ENCODE measurements around the gene TAF5.
A peak's percentile ranks its signal among the peaks of the same experiment; 100 is the strongest.
"Not testable (repeated sequence)": the region's sequence is repeated elsewhere in the genome, so short reads cannot be mapped to it uniquely, and the experiment has no call there.

The TAF5 gene

DNA sequence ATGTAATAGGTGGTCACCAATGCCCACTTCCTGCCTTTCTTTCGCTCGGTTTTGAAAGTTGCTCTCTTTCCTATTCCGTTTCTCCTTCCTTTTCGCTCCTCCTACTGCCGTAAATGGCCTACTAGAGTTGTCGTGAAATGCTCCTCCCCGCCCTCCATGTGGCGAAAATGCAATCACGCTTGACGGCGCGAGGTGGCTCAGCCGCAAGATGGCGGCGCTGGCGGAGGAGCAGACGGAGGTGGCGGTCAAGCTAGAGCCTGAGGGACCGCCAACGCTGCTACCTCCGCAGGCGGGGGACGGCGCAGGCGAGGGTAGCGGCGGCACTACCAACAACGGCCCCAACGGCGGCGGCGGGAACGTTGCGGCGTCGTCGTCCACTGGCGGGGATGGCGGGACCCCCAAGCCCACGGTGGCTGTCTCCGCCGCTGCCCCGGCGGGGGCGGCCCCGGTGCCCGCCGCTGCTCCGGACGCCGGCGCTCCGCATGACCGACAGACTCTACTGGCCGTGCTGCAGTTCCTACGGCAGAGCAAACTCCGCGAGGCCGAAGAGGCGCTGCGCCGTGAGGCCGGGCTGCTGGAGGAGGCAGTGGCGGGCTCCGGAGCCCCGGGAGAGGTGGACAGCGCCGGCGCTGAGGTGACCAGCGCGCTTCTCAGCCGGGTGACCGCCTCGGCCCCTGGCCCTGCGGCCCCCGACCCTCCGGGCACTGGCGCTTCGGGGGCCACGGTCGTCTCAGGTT is at the start of gene TAF5:
Gene TAF5, plus strand, starts transcription at position 195 of the 737 bp plus-strand sequence. Its CDS starts 14 bp downstream, at position 209.
- Histone ChIP-seq H3K9me3 (ENCODE audit: low read length) (no peaks in the 10 kb centered on the region), H3K9ac (ENCODE audit: low read length) (peak within 1 kb of the TSS; percentile 15), H3K36me3 (ENCODE audit: insufficient read depth, low read length) (no peaks in the 10 kb centered on the region), H3K4me3 (ENCODE audit: low read depth in 1 of 2, low read length in 2 of 2) (peak within 1 kb of the TSS; percentile 68 to 74), H3K4me1 (ENCODE audit: insufficient read depth, low read length) (no peaks in the 10 kb centered on the region), H3K27ac (ENCODE audit: low read depth, low read length) (peak within 1 kb of the TSS; percentile 81), H3K27me3 (ENCODE audit: control insufficient read depth in 1 of 2, insufficient read depth in 2 of 2, low read length in 2 of 2) (no peaks in the 10 kb centered on the region)

DNA sequence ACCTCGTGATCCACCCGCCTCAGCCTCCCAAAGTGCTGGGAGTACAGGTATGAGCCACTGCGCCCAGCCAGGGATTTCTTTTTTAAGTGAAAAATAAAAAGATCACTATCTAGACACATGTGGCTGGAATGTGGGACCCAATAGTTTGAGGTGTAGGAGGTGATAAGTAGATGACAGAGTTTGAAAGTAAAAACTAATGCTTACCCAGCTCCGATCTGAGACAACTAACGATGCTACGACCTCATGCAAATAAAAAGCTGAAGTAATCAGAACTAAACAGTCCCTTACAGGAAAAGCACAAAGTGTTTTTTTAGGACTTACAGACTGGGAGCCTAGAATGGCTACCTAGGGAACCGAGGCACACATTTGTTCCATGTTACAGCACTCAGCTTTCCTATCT is 39.9 kb upstream of the TAF5 start:
- Histone ChIP-seq H3K4me3 (ENCODE audit: low read depth in 1 of 2, low read length in 2 of 2) (no peak overlapping the region), H3K9ac (ENCODE audit: low read length) (no peak overlapping the region), H3K9me3 (ENCODE audit: low read length) (no peaks in the 10 kb centered on the region), H3K36me3 (ENCODE audit: insufficient read depth, low read length) (peaks cover 13% of the 10 kb centered on the region), H3K27me3 (ENCODE audit: control insufficient read depth in 1 of 2, insufficient read depth in 2 of 2, low read length in 2 of 2) (no peaks in the 10 kb centered on the region), H3K4me1 (ENCODE audit: insufficient read depth, low read length) (no peaks in the 10 kb centered on the region), H3K27ac (ENCODE audit: low read depth, low read length) (no peak overlapping the region)

DNA sequence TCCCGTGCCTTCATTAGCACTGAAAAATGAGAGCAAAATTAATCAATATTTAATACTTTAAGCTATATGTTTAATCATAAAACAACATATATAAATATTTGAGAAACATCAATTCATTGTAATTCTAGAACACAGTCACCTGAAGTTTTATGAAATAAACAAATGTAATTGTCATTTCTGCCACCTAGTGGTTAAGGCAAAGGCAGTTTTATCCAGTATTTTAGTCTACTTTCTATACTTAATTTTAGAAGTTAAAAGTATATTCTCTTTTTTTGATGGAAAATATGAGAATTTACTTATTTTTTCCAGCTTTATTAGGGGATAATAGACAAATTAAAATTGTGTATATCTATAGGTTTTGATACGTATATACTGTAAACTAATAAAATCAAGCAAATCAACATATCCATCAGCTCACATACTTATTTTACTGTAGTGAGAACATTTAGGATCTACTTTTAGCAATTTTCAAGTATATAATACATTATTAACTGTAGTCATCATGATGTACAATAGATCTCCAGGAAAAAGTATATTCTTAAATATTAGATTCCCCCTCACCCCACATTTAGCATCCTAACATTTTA is 33.7 kb upstream of the TAF5 start:
- H3K4me3 ChIP-seq (ENCODE audit: low read depth in 1 of 2, low read length in 2 of 2): no peak overlapping the region
- no peaks in the 10 kb centered on the region for H3K4me1 ChIP-seq (ENCODE audit: insufficient read depth, low read length)
- no peaks in the 10 kb centered on the region for H3K9me3 ChIP-seq (ENCODE audit: low read length)
- H3K27ac ChIP-seq (ENCODE audit: low read depth, low read length): no peak overlapping the region
- no peak overlapping the region for H3K9ac ChIP-seq (ENCODE audit: low read length)
- no peaks in the 10 kb centered on the region for H3K27me3 ChIP-seq (ENCODE audit: control insufficient read depth in 1 of 2, insufficient read depth in 2 of 2, low read length in 2 of 2)
- peaks cover 16% of the 10 kb centered on the region for H3K36me3 ChIP-seq (ENCODE audit: insufficient read depth, low read length)

DNA sequence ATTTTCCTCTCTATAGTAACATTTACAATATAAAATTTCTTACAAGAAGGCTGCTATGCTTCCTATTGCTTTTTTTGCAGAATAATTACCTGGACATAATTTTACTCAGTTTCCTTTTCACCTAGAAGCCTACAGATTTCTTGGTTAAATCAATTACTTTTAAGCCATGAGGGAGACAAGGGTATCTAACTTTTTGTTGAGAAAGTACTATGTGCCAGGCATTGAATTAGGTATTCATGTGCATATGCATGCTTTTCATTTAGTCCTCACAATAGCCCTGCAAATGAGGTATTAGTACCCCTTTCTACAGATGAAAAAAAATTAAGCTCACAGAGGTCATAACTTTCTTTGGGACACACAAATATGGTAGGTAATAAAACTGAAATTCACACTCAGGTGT is 33.2 kb upstream of the TAF5 start:
- Histone ChIP-seq H3K9ac (ENCODE audit: low read length) (no peak overlapping the region), H3K27me3 (ENCODE audit: control insufficient read depth in 1 of 2, insufficient read depth in 2 of 2, low read length in 2 of 2) (no peaks in the 10 kb centered on the region), H3K4me1 (ENCODE audit: insufficient read depth, low read length) (no peaks in the 10 kb centered on the region), H3K36me3 (ENCODE audit: insufficient read depth, low read length) (peaks cover 17% of the 10 kb centered on the region), H3K4me3 (ENCODE audit: low read depth in 1 of 2, low read length in 2 of 2) (no peak overlapping the region), H3K9me3 (ENCODE audit: low read length) (no peaks in the 10 kb centered on the region), H3K27ac (ENCODE audit: low read depth, low read length) (no peak overlapping the region)

DNA sequence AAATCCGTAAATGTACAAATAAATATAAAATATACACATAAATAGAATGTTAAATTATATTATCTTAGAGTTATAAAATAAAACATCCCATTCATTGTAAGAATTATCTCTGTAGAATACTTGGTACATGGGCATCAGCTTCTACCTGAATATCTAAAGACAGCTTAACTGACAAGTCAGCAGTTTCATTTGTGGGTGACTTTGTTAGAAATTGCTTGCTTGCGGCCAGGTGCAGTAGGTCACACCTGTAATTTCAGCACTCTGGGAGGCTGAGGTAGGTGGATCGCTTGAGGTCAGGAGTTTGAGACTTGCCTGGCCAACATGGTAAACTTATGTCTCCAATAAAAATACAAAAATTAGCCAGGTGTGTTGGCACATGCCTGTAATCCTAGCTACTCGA is 31.4 kb upstream of the TAF5 start:
- Histone ChIP-seq H3K9ac (ENCODE audit: low read length) (no peak overlapping the region), H3K4me3 (ENCODE audit: low read depth in 1 of 2, low read length in 2 of 2) (no peak overlapping the region), H3K27ac (ENCODE audit: low read depth, low read length) (no peak overlapping the region), H3K27me3 (ENCODE audit: control insufficient read depth in 1 of 2, insufficient read depth in 2 of 2, low read length in 2 of 2) (no peaks in the 10 kb centered on the region), H3K4me1 (ENCODE audit: insufficient read depth, low read length) (no peaks in the 10 kb centered on the region), H3K36me3 (ENCODE audit: insufficient read depth, low read length) (peaks cover 17% of the 10 kb centered on the region), H3K9me3 (ENCODE audit: low read length) (no peaks in the 10 kb centered on the region)

DNA sequence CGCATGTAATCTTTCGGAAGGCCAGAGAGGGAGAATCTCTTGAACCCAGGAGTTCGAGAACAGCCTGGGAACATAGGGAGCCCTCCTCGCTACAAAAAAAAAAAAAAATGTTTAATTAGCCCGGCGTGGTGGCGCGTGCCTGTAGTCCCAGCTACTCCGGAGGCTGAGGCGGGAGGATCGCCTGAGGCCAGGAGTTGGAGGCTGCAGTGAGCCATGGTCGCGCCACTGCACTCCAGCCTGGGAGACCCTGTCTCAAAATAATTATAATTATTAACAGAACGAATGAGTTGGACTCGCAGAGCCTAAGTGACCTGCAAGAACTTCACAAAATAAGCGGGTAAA is 17.6 kb upstream of the TAF5 start:
- Histone ChIP-seq H3K4me3 (ENCODE audit: low read depth in 1 of 2, low read length in 2 of 2) (peak overlapping the region; percentile 71 to 77), H3K27me3 (ENCODE audit: control insufficient read depth in 1 of 2, insufficient read depth in 2 of 2, low read length in 2 of 2) (no peaks in the 10 kb centered on the region), H3K27ac (ENCODE audit: low read depth, low read length) (peak overlapping the region; percentile 93), H3K9ac (ENCODE audit: low read length) (peak overlapping the region; percentile 21), H3K9me3 (ENCODE audit: low read length) (no peaks in the 10 kb centered on the region), H3K4me1 (ENCODE audit: insufficient read depth, low read length) (no peaks in the 10 kb centered on the region), H3K36me3 (ENCODE audit: insufficient read depth, low read length) (peaks cover 11% of the 10 kb centered on the region)

DNA sequence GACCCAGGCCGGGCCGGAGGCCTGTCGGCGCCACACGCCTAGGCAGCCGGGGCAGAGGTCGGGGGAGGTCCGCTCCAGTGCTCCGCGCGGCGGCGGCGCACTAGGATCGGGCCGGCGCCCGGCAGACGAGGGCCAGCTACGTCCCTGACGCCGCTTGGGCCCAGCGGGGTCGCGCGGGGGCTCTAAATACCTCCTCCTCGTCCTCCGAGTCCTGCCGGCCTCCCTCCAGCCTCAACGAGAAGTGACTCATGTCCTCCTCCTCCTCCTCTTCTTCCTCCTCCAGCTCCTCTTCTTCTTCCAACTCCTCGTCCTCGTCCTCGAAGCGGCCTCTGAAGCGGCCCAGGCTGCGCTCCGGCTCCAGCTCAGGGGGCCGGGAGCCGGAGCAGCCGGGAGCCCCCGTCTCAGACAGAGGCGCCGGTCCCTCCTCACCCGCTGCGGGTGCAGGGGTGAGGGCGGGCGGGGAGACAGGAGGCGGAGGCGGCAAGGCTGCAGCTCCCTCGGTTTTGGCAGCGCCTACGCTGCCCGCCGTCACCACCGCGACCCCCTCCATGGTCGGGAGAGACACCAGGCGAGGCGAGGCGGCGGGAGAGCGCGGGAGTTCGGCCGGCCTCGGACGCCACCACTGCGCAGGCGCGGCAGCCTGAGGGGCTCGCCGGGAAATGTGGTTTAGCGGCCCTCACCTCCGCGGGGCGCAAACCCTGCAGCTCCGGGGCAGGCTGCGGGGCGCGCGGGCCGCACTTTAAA is 17.1 kb upstream of the TAF5 start, which contains the start of gene PCGF6:
Gene PCGF6, minus strand, starts transcription at position 624 of the 744 bp plus-strand sequence. Its CDS starts 74 bp downstream, at position 550.
- peak within 1 kb of the TSS; percentile 93 for H3K27ac ChIP-seq (ENCODE audit: low read depth, low read length)
- H3K36me3 ChIP-seq (ENCODE audit: insufficient read depth, low read length): peaks cover 9% of the 10 kb centered on the region

DNA sequence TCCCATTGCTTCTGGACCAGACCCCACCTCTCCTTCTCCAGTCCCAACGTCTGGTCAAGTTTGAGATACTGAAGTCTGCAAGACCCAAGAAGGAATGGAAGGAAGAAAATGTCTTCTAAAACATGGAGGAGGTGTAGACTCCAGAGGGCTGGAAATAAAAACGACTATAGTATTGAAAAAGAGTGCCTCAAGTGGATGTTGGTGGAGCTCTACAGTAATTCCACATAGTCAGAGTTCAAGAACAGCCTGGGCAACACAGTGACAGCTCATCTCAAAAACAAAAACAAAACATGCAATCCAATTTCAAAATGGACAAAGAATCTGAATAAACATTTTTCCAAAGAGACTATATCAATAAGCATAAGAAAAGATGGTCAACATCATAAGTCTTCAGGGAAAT is 14.5 kb upstream of the TAF5 start:
- Histone ChIP-seq H3K27ac (ENCODE audit: low read depth, low read length) (no peak overlapping the region), H3K9ac (ENCODE audit: low read length) (no peak overlapping the region), H3K27me3 (ENCODE audit: control insufficient read depth in 1 of 2, insufficient read depth in 2 of 2, low read length in 2 of 2) (no peaks in the 10 kb centered on the region), H3K4me3 (ENCODE audit: low read depth in 1 of 2, low read length in 2 of 2) (no peak overlapping the region), H3K36me3 (ENCODE audit: insufficient read depth, low read length) (peaks cover under 1% of the 10 kb centered on the region), H3K9me3 (ENCODE audit: low read length) (no peaks in the 10 kb centered on the region), H3K4me1 (ENCODE audit: insufficient read depth, low read length) (no peaks in the 10 kb centered on the region)

More for the DNA sequence above, 17.1 kb upstream of the TAF5 start, which contains the start of gene PCGF6:
- Histone ChIP-seq H3K9ac (ENCODE audit: low read length) (peak within 1 kb of the TSS; percentile 21), H3K4me3 (ENCODE audit: low read depth in 1 of 2, low read length in 2 of 2) (peak within 1 kb of the TSS; percentile 71 to 77), H3K9me3 (ENCODE audit: low read length) (no peaks in the 10 kb centered on the region), H3K4me1 (ENCODE audit: insufficient read depth, low read length) (no peaks in the 10 kb centered on the region), H3K27me3 (ENCODE audit: control insufficient read depth in 1 of 2, insufficient read depth in 2 of 2, low read length in 2 of 2) (no peaks in the 10 kb centered on the region)

DNA sequence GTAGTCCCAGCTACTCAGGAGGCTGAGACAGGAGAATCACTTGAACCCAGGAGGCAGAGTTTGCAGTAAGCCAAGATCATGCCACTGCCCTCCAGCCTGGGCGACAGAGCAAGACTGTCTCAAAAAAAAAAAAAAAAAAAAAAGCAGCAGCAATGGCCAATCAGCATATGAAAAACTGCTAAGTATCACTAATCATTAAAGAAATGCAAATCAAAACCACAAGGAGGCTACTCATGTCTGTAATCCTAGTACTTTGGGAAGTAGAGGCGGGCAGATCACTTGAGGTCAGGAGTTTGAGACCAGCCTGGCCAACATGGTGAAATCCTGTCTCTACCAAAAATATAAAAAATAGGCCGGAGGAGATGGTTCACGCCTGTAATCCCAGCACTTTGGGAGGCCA is 13.2 kb upstream of the TAF5 start:
- not testable (repeated sequence) for H3K4me3 ChIP-seq (ENCODE audit: low read depth in 1 of 2, low read length in 2 of 2); H3K36me3 ChIP-seq (ENCODE audit: insufficient read depth, low read length); H3K9me3 ChIP-seq (ENCODE audit: low read length); H3K27me3 ChIP-seq (ENCODE audit: control insufficient read depth in 1 of 2, insufficient read depth in 2 of 2, low read length in 2 of 2); H3K4me1 ChIP-seq (ENCODE audit: insufficient read depth, low read length); H3K27ac ChIP-seq (ENCODE audit: low read depth, low read length); H3K9ac ChIP-seq (ENCODE audit: low read length)

DNA sequence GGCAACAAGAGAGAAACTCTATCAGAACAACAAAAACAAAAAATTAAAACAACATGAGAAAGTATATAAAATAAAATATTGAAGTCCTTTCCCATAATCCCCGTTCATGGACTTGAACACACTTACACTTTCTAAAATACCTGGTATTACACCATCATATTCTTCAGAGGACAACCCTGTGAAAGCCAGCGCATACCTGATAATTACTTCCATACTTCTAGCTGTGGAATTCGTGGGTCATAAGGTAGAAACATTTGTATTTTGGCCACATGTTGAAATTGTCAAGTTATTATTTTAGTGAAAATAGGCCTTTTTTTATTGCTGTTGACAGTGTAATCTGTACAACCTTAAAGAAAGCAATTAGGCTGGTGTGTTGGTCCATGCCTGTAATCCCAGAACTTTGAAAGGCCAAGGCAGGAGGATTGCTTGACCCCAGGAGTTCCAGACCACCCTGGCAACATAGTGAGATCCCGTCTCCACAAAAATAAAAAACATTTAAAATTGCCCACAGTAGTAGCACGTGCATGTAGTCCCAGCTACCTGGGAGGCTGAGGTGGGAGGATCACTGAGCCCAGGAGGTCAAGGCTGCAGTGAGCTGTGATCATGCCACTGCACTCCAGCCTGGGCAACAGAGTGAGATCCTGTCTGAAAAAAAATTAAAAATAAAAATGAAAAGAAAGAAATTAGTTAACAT is 11.7 kb upstream of the TAF5 start:
- Histone ChIP-seq H3K9me3 (ENCODE audit: low read length) (no peaks in the 10 kb centered on the region), H3K9ac (ENCODE audit: low read length) (no peak overlapping the region), H3K4me3 (ENCODE audit: low read depth in 1 of 2, low read length in 2 of 2) (no peak overlapping the region), H3K27me3 (ENCODE audit: control insufficient read depth in 1 of 2, insufficient read depth in 2 of 2, low read length in 2 of 2) (no peaks in the 10 kb centered on the region), H3K4me1 (ENCODE audit: insufficient read depth, low read length) (no peaks in the 10 kb centered on the region), H3K27ac (ENCODE audit: low read depth, low read length) (no peak overlapping the region), H3K36me3 (ENCODE audit: insufficient read depth, low read length) (no peaks in the 10 kb centered on the region)

DNA sequence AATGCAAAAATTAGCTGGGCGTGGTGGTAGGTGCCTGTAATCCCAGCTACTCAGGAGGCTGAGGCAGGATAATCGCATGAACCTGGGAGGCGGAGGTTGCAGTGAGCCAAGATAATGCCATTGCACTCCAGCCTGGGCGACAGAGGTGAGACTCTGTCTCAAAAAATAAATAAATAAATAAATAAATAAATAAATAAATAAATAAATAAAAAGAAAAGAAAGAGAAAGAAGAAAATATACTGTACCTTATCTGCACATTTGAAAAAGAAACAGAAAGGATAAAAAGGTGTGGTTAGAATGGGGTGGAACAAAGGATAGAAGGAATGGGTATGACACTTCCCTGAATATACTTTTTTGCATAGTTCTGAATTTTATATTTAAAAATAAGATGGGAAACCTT is 8.3 kb upstream of the TAF5 start:
- not testable (repeated sequence) for H3K27ac ChIP-seq (ENCODE audit: low read depth, low read length); H3K4me1 ChIP-seq (ENCODE audit: insufficient read depth, low read length); H3K4me3 ChIP-seq (ENCODE audit: low read depth in 1 of 2, low read length in 2 of 2); H3K9me3 ChIP-seq (ENCODE audit: low read length); H3K9ac ChIP-seq (ENCODE audit: low read length); H3K36me3 ChIP-seq (ENCODE audit: insufficient read depth, low read length); H3K27me3 ChIP-seq (ENCODE audit: control insufficient read depth in 1 of 2, insufficient read depth in 2 of 2, low read length in 2 of 2)

Data from muscle layer of colon (tissue), 2 donors.